Cardiac muscle cell (in vitro differentiated cells and primary cell): Measurements from ENCODE around the gene GRAMD1A. TPM values are rescaled to one million over a fixed set of nuclear protein-coding genes. Genes with fewer than 3 reads are reported as not detected.
A peak's percentile ranks its signal among the peaks of the same experiment; 100 is the strongest.
"Not testable (repeated sequence)": the region's sequence is repeated elsewhere in the genome, so short reads cannot be mapped to it uniquely, and the experiment has no call there.

Source experiments
- DNase-seq, 2 donors: peaks; one replicate each; pipeline versions ENCODE4 v3.0.0 to v3.0.0-alpha.2; 2010 to 2017; ENCODE audit warnings: low read depth in 1 of 2, low spot score in 1 of 2
- H3K27ac ChIP-seq: fragments of 200-600 bp; sonication (generic); 2 replicates; pipeline ENCODE4 v1.5.1; 2016
- H3K27me3 ChIP-seq: fragments of 200-600 bp; sonication (generic); 2 replicates; pipeline ENCODE4 v1.6.0; 2016; ENCODE audit warnings: control low read depth
- H3K36me3 ChIP-seq: fragments of 200-600 bp; sonication (generic); 2 replicates; pipeline ENCODE4 v1.5.1; 2016; ENCODE audit warnings: control low read depth
- H3K4me1 ChIP-seq: fragments of 200-600 bp; sonication (generic); 2 replicates; pipeline ENCODE4 v1.8.1; 2017; ENCODE audit warnings: low read depth, mild to moderate bottlenecking, mixed run types
- H3K4me3 ChIP-seq: fragments of 200-600 bp; sonication (generic); 2 replicates; pipeline ENCODE4 v1.5.1; 2016; ENCODE audit warnings: mild to moderate bottlenecking
- H3K9me3 ChIP-seq: fragments of 200-600 bp; sonication (generic); 2 replicates; pipeline ENCODE4 v1.5.1; 2017; ENCODE audit warnings: low read depth, mild to moderate bottlenecking, control low read depth
- polyA plus RNA-seq: library from polyadenylated mRNA; unstranded; fragments of >200 nt; fragmentation: Nextera tagmentation; extraction: Ambion mirVana; gene quantifications from 2 replicates; pipeline ENCODE4 v1.2.1, GENCODE V29; 2016
- total RNA-seq: library from RNA; depleted of rRNA; stranded (reverse); fragments of >200 nt; gene quantifications from 2 replicates; pipeline ENCODE4 v1.2.3, GENCODE V29; 2016
- TF ChIP-seq, protein P1 (sequence below): IDR thresholded peaks from 2 replicates; pipeline ENCODE4 v1.5.1; 2012; ENCODE audit warnings: low read depth, mild to moderate bottlenecking, low read length

GRAMD1A gene
- total and polyA plus RNA-seq, 2 experiments from 2014 or later = 84.6 to 113 TPM

GRCh38 chr19:35027851-35028599 lies 27.9 kb downstream of the GRAMD1A start:
- Histone ChIP-seq H3K27me3 (peaks cover 18% of the 10 kb centered on the region), H3K27ac (no peak overlapping the region), H3K4me3 (no peak overlapping the region), H3K4me1 (no peaks in the 10 kb centered on the region), H3K9me3 (no peaks in the 10 kb centered on the region), H3K36me3 (peaks cover 29% of the 10 kb centered on the region)
- DNase-seq = peak in 1 of 2 donors; percentile 48
- TF ChIP-seq, protein P1, sequence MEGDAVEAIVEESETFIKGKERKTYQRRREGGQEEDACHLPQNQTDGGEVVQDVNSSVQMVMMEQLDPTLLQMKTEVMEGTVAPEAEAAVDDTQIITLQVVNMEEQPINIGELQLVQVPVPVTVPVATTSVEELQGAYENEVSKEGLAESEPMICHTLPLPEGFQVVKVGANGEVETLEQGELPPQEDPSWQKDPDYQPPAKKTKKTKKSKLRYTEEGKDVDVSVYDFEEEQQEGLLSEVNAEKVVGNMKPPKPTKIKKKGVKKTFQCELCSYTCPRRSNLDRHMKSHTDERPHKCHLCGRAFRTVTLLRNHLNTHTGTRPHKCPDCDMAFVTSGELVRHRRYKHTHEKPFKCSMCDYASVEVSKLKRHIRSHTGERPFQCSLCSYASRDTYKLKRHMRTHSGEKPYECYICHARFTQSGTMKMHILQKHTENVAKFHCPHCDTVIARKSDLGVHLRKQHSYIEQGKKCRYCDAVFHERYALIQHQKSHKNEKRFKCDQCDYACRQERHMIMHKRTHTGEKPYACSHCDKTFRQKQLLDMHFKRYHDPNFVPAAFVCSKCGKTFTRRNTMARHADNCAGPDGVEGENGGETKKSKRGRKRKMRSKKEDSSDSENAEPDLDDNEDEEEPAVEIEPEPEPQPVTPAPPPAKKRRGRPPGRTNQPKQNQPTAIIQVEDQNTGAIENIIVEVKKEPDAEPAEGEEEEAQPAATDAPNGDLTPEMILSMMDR = no peak

DNA sequence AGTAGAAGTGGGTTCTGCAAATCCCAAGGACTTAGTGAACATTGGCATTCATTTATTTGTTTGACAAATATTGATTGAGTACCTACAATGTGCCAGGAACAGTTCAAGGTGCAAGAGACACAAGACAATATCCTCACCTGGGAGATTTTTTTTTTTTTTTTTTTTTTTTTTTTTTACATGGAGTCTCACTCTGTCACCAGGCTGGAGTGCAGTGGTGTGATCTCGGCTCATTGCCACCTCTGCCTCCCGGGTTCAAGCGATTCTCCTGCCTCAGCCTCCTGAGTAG lies 28.4 kb downstream of the GRAMD1A start:
- H3K4me1 ChIP-seq, H3K9me3 ChIP-seq, DNase-seq, H3K27ac ChIP-seq, H3K4me3 ChIP-seq: not testable (repeated sequence)
- H3K36me3 ChIP-seq = peaks cover 24% of the 10 kb centered on the region
- H3K27me3 ChIP-seq = peaks cover 18% of the 10 kb centered on the region

DNA sequence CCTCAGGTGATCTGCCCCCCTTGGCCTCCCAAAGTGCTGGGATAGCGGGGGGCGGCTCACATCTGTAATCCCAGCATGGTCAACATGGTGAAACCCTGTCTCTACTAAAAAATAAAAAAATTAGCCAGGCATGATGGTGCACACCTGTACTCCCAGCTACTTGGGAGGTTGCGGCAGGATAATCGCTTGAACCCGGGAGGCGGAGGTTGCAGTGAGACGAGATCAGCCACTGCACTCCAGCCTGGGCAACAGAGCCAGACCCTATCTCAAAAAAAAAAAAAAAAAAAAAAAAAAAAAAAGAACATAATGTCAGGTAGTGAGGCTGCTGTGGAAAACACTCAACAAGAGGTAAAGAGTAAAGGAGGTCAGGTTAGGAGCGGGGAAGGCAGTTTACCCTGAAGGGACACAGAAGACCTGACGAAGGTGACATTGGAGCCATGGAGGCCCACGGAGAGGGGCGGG lies 29.2 kb downstream of the GRAMD1A start:
- H3K27me3 ChIP-seq = peaks cover 18% of the 10 kb centered on the region
- not testable (repeated sequence) for H3K9me3 ChIP-seq, H3K4me1 ChIP-seq, H3K4me3 ChIP-seq, H3K27ac ChIP-seq, DNase-seq
- peaks cover 18% of the 10 kb centered on the region for H3K36me3 ChIP-seq

DNA sequence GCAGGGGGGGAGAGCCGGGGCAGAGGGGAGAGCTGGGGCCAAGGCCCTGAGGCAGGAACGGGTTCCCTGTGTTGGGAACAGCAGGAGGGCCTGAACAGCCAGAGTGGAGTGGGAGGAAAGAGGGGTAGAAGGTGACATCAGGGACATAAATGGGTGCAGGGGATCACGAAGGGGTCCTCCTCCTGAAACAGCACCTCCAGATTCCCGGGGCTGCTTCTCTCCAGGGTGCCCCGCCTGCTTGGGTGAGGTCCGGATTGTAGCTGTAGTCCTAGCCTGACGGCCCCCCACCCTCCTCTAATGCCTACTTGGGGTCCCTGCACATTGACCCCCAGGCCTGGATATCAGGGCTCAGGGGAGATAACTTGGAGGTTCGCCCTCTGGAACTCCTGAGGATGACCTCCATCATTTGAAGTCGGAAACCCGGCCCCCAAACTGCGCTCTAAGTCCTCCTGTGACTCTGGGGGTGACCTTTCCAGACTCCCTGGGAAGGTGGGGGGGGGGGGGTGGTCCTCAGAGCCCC lies 29.7 kb downstream of the GRAMD1A start:
- Histone ChIP-seq H3K4me3 (peak overlapping the region; percentile 57), H3K27ac (no peak overlapping the region), H3K36me3 (peaks cover 18% of the 10 kb centered on the region), H3K9me3 (no peaks in the 10 kb centered on the region), H3K27me3 (peaks cover 18% of the 10 kb centered on the region), H3K4me1 (no peaks in the 10 kb centered on the region)
- TF ChIP-seq, protein P1 = no peak
- no peak for DNase-seq

GRCh38 chr19:35030257-35031071 lies 30.3 kb downstream of the GRAMD1A start, which contains the start of gene SCN1B:
Gene SCN1B, plus strand, starts transcription at chr19:35030470. Its CDS starts 351 bp downstream, at chr19:35030821.
- Histone ChIP-seq H3K36me3 (peaks cover 17% of the 10 kb centered on the region), H3K9me3 (no peaks in the 10 kb centered on the region), H3K4me3 (peak within 1 kb of the TSS; percentile 57), H3K27me3 (peaks cover 18% of the 10 kb centered on the region), H3K27ac (no peak within 1 kb of the TSS), H3K4me1 (no peaks in the 10 kb centered on the region)
- peak; percentile 75 to 85 for DNase-seq
- TF ChIP-seq, protein P1 = no peak

GRCh38 chr19:35031072-35031881 lies 31.2 kb downstream of the GRAMD1A start:
- H3K4me3 ChIP-seq = peak overlapping the region; percentile 57
- H3K9me3 ChIP-seq = no peaks in the 10 kb centered on the region
- DNase-seq = peak; percentile 42 to 59
- H3K27ac ChIP-seq = no peak overlapping the region
- TF ChIP-seq, protein P1 = no peak
- peaks cover 11% of the 10 kb centered on the region for H3K36me3 ChIP-seq
- peaks cover 18% of the 10 kb centered on the region for H3K27me3 ChIP-seq
- no peaks in the 10 kb centered on the region for H3K4me1 ChIP-seq
